HepG2 (cell line): ENCODE data around the gene MYCBP2. TPM values are rescaled to one million over a fixed set of nuclear protein-coding genes. Genes with fewer than 3 reads are reported as not detected.

Source experiments
- ATAC-seq: fragments of 200-7000 bp; cut with Tn5 transposase; 3 replicates; pipeline ENCODE4 v1.9.1; 2020; ENCODE audit warnings: mild to moderate bottlenecking, moderate library complexity
- BruUV-seq: library from RNA; stranded (reverse); fragments of 400-500 nt; replicated peaks from 2 replicates; lab custom pipeline; 2021; lab: Mats Ljungman, UMichigan
- CTCF ChIA-PET: fragments of 300-600 bp; formaldehyde crosslinking; extraction: SDS; loops from one replicate; lab custom pipeline; 2021; ENCODE audit warnings: low total read pairs, inconsistent platforms, low intra/inter-chr PET ratio; lab: Yijun Ruan, JAX
- POLR2A ChIA-PET: fragments of 350-600 bp; sonication (Branson Sonifier 250); formaldehyde crosslinking; loops from one replicate; lab custom pipeline; 2020; ENCODE audit warnings: antibody characterized with exemption, inconsistent platforms; lab: Yijun Ruan, JAX
- DNase-seq: peaks from one replicate; pipeline ENCODE4 v3.0.0-alpha.2; 2015; ENCODE audit warnings: low spot score
- FAIRE-seq: peaks from 3 replicates; lab custom pipeline; 2011; peaks lifted over from hg19 to GRCh38; lab: Jason Lieb, UNC
- H2AFZ ChIP-seq: one replicate; pipeline ENCODE4 v1.6.1; 2011; ENCODE audit warnings: low read length, inconsistent platforms
- H3K27ac ChIP-seq: fragments of 300-600 bp; 3 replicates; pipeline ENCODE4 v1.8.0; 2011; ENCODE audit warnings: mixed run types, mild to moderate bottlenecking, mixed read lengths, low read length, inconsistent platforms; ENCODE audit not compliant: insufficient read depth; ENCODE audit errors: extremely low read length
- H3K27me3 ChIP-seq, 2 experiments: fragments of 200-600 bp in 1 of 2; 2 replicates in 1 of 2; 3 replicates in 1 of 2; pipeline versions ENCODE4 v1.6.0 to v1.8.0; 2011; ENCODE audit warnings: low read length in 2 of 2, mild to moderate bottlenecking in 2 of 2, moderate library complexity in 2 of 2, inconsistent platforms in 1 of 2; ENCODE audit not compliant: insufficient read depth in 2 of 2, control insufficient read depth in 1 of 2
- H3K36me3 ChIP-seq, 2 experiments: fragments of 200-600 bp in 1 of 2; replicated peaks in 1 of 2; 2 replicates in 1 of 2; 3 replicates in 1 of 2; pipeline versions ENCODE4 v1.5.1 to v1.8.0; 2011; ENCODE audit warnings: low read length in 2 of 2, inconsistent platforms in 1 of 2; ENCODE audit not compliant: insufficient read depth in 2 of 2, control insufficient read depth in 1 of 2
- H3K4me1 ChIP-seq: 2 replicates; pipeline ENCODE4 v1.5.1; 2012; ENCODE audit warnings: low read length, inconsistent platforms; ENCODE audit not compliant: insufficient read depth
- H3K4me2 ChIP-seq: 2 replicates; pipeline ENCODE4 v1.6.0; 2011; ENCODE audit warnings: low read depth, low read length, inconsistent platforms
- H3K4me3 ChIP-seq, 3 experiments: fragments of 200-600 bp in 1 of 3; sonication (generic), shearing (Covaris generic) in 1 of 3; replicated peaks in 1 of 3; 2 replicates each; pipeline ENCODE4 v1.5.1; 2011 to 2016; ENCODE audit warnings: low read length in 3 of 3, inconsistent platforms in 2 of 3, low read depth in 2 of 3, mild to moderate bottlenecking in 2 of 3, control low read depth in 1 of 3, mixed read lengths in 1 of 3; ENCODE audit not compliant: insufficient read depth in 1 of 3
- H3K79me2 ChIP-seq: one replicate; pipeline ENCODE4 v1.6.1; 2011; ENCODE audit warnings: low read length, inconsistent platforms; ENCODE audit not compliant: insufficient read depth
- H3K9ac ChIP-seq: 2 replicates; pipeline ENCODE4 v1.6.0; 2011; ENCODE audit warnings: mild to moderate bottlenecking, low read depth, low read length, inconsistent platforms; ENCODE audit not compliant: insufficient read depth
- H3K9me3 ChIP-seq: 2 replicates; pipeline ENCODE4 v1.5.1; 2012; ENCODE audit warnings: mild to moderate bottlenecking, low read length
- H4K20me1 ChIP-seq: 2 replicates; pipeline ENCODE4 v1.6.0; 2011; ENCODE audit warnings: inconsistent platforms, mild to moderate bottlenecking, low read length, moderate library complexity; ENCODE audit not compliant: insufficient read depth
- ARNT2 ChIP-seq: sonication (generic); formaldehyde crosslinking; IDR thresholded peaks from 2 replicates; pipeline ENCODE4 v1.8.0; 2022; ENCODE audit warnings: mild to moderate bottlenecking, low read depth, missing genetic modification reagents, moderate library complexity
- KAT8 ChIP-seq: IDR thresholded peaks from 2 replicates; pipeline ENCODE4 v1.6.1; 2016; ENCODE audit warnings: missing genetic modification reagents, missing compliant biosample characterization
- RBAK ChIP-seq: sonication (generic); formaldehyde crosslinking; IDR thresholded peaks from 2 replicates; pipeline ENCODE4 v1.5.1; 2020; ENCODE audit warnings: mild to moderate bottlenecking, missing genetic modification reagents
- ZNF597 ChIP-seq: sonication (generic); formaldehyde crosslinking; IDR thresholded peaks from 2 replicates; pipeline ENCODE4 v1.5.0; 2020; ENCODE audit warnings: missing genetic modification reagents
- WGBS: methylation state at CpG from one replicate; pipeline ENCODE4 v1.1.6; 2017; ENCODE audit warnings: low lambda C conversion rate; 5-methylcytosine and 5-hydroxymethylcytosine counted together
- in situ Hi-C: cut with HindIII; loops from 2 replicates; pipeline ENCODE4 v1.10.0; 2017; ENCODE audit warnings: low pct_unique_long_range_greater_than_20kb; ENCODE audit not compliant: extremely low pct_ligation_motif_present
- intact Hi-C: fragments of 100-400 bp; cut with micrococcal nuclease; formaldehyde crosslinking; loops from one replicate; pipeline ENCODE4 v1.10.0; 2022; ENCODE audit not compliant: unreplicated experiment
- polyA plus RNA-seq, 8 experiments: library from polyadenylated mRNA; depleted of rRNA in 3 of 8; stranded (reverse) in 7 of 8; unstranded in 1 of 8; fragments of >200 nt; fragmentation: Illumina TruSeq in 4 of 8; extraction: Trizol in 4 of 8; gene quantifications; 2 replicates each; pipeline versions ENCODE4 v1.2.1 to v1.2.3, GENCODE V29; 2011 to 2016; ENCODE audit warnings: low read depth in 4 of 8, missing spikeins in 1 of 8, mixed read lengths in 1 of 8; ENCODE audit not compliant: insufficient read depth in 1 of 8
- total RNA-seq, 5 experiments: library from RNA; depleted of rRNA; stranded (reverse); fragments of >200 nt; fragmentation: Illumina TruSeq; extraction: Trizol; gene quantifications; 2 replicates each; pipeline ENCODE4 v1.2.3, GENCODE V29; 2016; ENCODE audit warnings: low read depth in 1 of 5

The MYCBP2 gene
- total and polyA plus RNA-seq, 2 of the 13 experiments (the other 11 are each of a cell fraction or from before 2014, with no cell fraction given): 16.3 to 35.3 TPM

GRCh38 chr13:77375560-77376108 is 48.7 kb upstream of the MYCBP2 start:
- BruUV-seq: no TSS peak
- CTCF ChIA-PET: no interaction called here

GRCh38 chr13:77374786-77375185 is 47.9 kb upstream of the MYCBP2 start:
- WGBS: 0% methylated on average over 2 of the region's 2 CpGs
- H3K27me3 ChIP-seq: no peaks in the 10 kb centered on the region
- H3K4me1 ChIP-seq: no peaks in the 10 kb centered on the region
- no peak for TF ChIP-seq KAT8 (CRISPR knock-in tag)
- TF ChIP-seq ZNF597 (CRISPR knock-in tag): no peak
- no peak for TF ChIP-seq RBAK
- ChIA-PET POLR2A (no interaction called here), CTCF (no interaction called here)
- no peak overlapping the region for H3K4me3 ChIP-seq
- H3K4me2 ChIP-seq: no peak overlapping the region
- no peak overlapping the region for H3K27ac ChIP-seq
- FAIRE-seq: no peak
- no peak for ATAC-seq
- H3K9ac ChIP-seq: no peak overlapping the region
- in situ Hi-C loops: no loop called here
- no peak overlapping the region for H2AFZ ChIP-seq
- intact Hi-C loops: loop anchor here (2.0 kb wide), 1 partner anchor 24 kb away; no protein-coding TSS in a partner anchor
- no peak for DNase-seq
- no peaks in the 10 kb centered on the region for H3K9me3 ChIP-seq
- H3K79me2 ChIP-seq: no peaks in the 10 kb centered on the region
- no peaks in the 10 kb centered on the region for H4K20me1 ChIP-seq
- BruUV-seq: no TSS peak
- H3K36me3 ChIP-seq: no peaks in the 10 kb centered on the region

More at GRCh38 chr13:77375560-77376108, 48.7 kb upstream of the MYCBP2 start:
- POLR2A ChIA-PET: no interaction called here
- Histone ChIP-seq H3K27me3 (no peaks in the 10 kb centered on the region), H2AFZ (no peak overlapping the region), H3K79me2 (no peaks in the 10 kb centered on the region), H3K9me3 (no peaks in the 10 kb centered on the region), H3K9ac (no peak overlapping the region), H3K4me2 (no peak overlapping the region), H3K4me1 (no peaks in the 10 kb centered on the region), H3K36me3 (no peaks in the 10 kb centered on the region), H3K27ac (no peak overlapping the region), H4K20me1 (no peaks in the 10 kb centered on the region), H3K4me3 (no peak overlapping the region)
- ATAC-seq (no peak), DNase-seq (no peak), FAIRE-seq (no peak)
- TF ChIP-seq ARNT2 (CRISPR knock-in tag): no peak
- in situ Hi-C loops: no loop called here
- intact Hi-C loops: loop anchor here (2.0 kb wide), 1 partner anchor 25 kb away; no protein-coding TSS in a partner anchor
- 0% methylated on average over 1 of the region's 1 CpG for WGBS
